Neural cell (in vitro differentiated cells): ENCODE data around the gene SELL. TPM values are rescaled to one million over a fixed set of nuclear protein-coding genes. Genes with fewer than 3 reads are reported as not detected.

Source experiments
- H2AFZ ChIP-seq: fragments of 200-600, 300-800 bp; sonication (generic), shearing (Covaris generic); 2 replicates; pipeline ENCODE4 v1.6.0; 2014; ENCODE audit warnings: low read depth, mild to moderate bottlenecking, antibody characterized with exemption, low read length, moderate library complexity
- H3F3A ChIP-seq: fragments of 200-600 bp; shearing (Covaris generic); 2 replicates; pipeline ENCODE4 v1.6.1; 2016; ENCODE audit warnings: mild to moderate bottlenecking, moderate library complexity, mixed read lengths, antibody characterized with exemption, low read length; ENCODE audit not compliant: insufficient read depth, poor library complexity, severe bottlenecking
- H3K27ac ChIP-seq: fragments of 200-600, 300-800 bp; sonication (generic), shearing (Covaris generic); 2 replicates; pipeline ENCODE4 v1.5.1; 2014; ENCODE audit warnings: mild to moderate bottlenecking, low read length, moderate library complexity
- H3K27me3 ChIP-seq: fragments of 300-800, 200-600 bp; sonication (generic), shearing (Covaris generic); 2 replicates; pipeline ENCODE4 v1.6.0; 2014; ENCODE audit warnings: mild to moderate bottlenecking, low read depth, low read length, moderate library complexity; ENCODE audit not compliant: insufficient read depth
- H3K36me3 ChIP-seq: fragments of 300-800, 200-600 bp; sonication (generic), shearing (Covaris generic); 2 replicates; pipeline ENCODE4 v1.5.1; 2014; ENCODE audit warnings: mild to moderate bottlenecking, antibody characterized with exemption, low read length, moderate library complexity; ENCODE audit not compliant: insufficient read depth
- H3K4me2 ChIP-seq: fragments of 300-800, 200-600 bp; sonication (generic), shearing (Covaris generic); 2 replicates; pipeline ENCODE4 v1.6.0; 2014; ENCODE audit warnings: mild to moderate bottlenecking, low read length
- H3K4me3 ChIP-seq: fragments of 300-800, 200-600 bp; sonication (generic), shearing (Covaris generic); 2 replicates; pipeline ENCODE4 v1.5.1; 2014; ENCODE audit warnings: mild to moderate bottlenecking, low read length, moderate library complexity
- H3K79me2 ChIP-seq: fragments of 200-600 bp; shearing (Covaris generic); replicated peaks from 2 replicates; pipeline ENCODE4 v1.6.0; 2014; ENCODE audit warnings: mild to moderate bottlenecking, low read length, moderate library complexity; ENCODE audit not compliant: insufficient read depth
- H3K9ac ChIP-seq: fragments of 300-800, 200-600 bp; sonication (generic), shearing (Covaris generic); 2 replicates; pipeline ENCODE4 v1.6.1; 2016; ENCODE audit warnings: mild to moderate bottlenecking, low read length, mixed read lengths
- H3K9me2 ChIP-seq: fragments of 200-600 bp; shearing (Covaris generic); 2 replicates; pipeline ENCODE4 v1.6.1; 2016; ENCODE audit warnings: mild to moderate bottlenecking, low read length, mixed read lengths; ENCODE audit not compliant: insufficient read depth
- H3K9me3 ChIP-seq: fragments of 200-600, 300-800 bp; sonication (generic), shearing (Covaris generic); 2 replicates; pipeline ENCODE4 v1.6.1; 2016; ENCODE audit warnings: mild to moderate bottlenecking, mixed run types, low read length, moderate library complexity, mixed read lengths
- H4K20me1 ChIP-seq: fragments of 200-600 bp; shearing (Covaris generic); 2 replicates; pipeline ENCODE4 v1.6.1; 2016; ENCODE audit warnings: mild to moderate bottlenecking, mixed run types; ENCODE audit not compliant: insufficient read depth
- CTCF ChIP-seq: fragments of 450-650 bp; IDR thresholded peaks from 2 replicates; pipeline ENCODE4 v1.5.1; 2014; ENCODE audit warnings: antibody characterized with exemption, mild to moderate bottlenecking, moderate library complexity; ENCODE audit not compliant: poor library complexity, severe bottlenecking
- EP300 ChIP-seq: fragments of 450-650 bp; conservative IDR thresholded peaks from 2 replicates; pipeline ENCODE4 v1.6.1; 2014; ENCODE audit warnings: antibody characterized with exemption, mild to moderate bottlenecking, moderate library complexity; ENCODE audit not compliant: poor library complexity, severe bottlenecking
- EZH2 ChIP-seq: fragments of 200-600, 300-800 bp; shearing (Covaris generic), sonication (generic); IDR thresholded peaks from 2 replicates; pipeline ENCODE4 v1.6.1; 2014; ENCODE audit warnings: antibody characterized with exemption, low read length, borderline replicate concordance, mild to moderate bottlenecking; ENCODE audit not compliant: insufficient read depth, poor library complexity, severe bottlenecking
- MXI1 ChIP-seq: fragments of 450-650 bp; conservative IDR thresholded peaks from 2 replicates; pipeline ENCODE4 v1.6.1; 2014; ENCODE audit warnings: antibody characterized with exemption, mild to moderate bottlenecking; ENCODE audit not compliant: poor library complexity, severe bottlenecking
- POLR2AphosphoS5 ChIP-seq: IDR thresholded peaks from 2 replicates; pipeline ENCODE4 v1.6.1; 2012
- RAD21 ChIP-seq: fragments of 450-650 bp; conservative IDR thresholded peaks from 2 replicates; pipeline ENCODE4 v1.6.1; 2014; ENCODE audit warnings: antibody characterized with exemption, mild to moderate bottlenecking, moderate library complexity
- REST ChIP-seq: IDR thresholded peaks from 2 replicates; pipeline ENCODE4 v1.6.1; 2012; ENCODE audit warnings: borderline replicate concordance
- SMC3 ChIP-seq: fragments of 450-650 bp; conservative IDR thresholded peaks from 2 replicates; pipeline ENCODE4 v1.6.1; 2014; ENCODE audit warnings: antibody characterized with exemption, mild to moderate bottlenecking, moderate library complexity; ENCODE audit not compliant: poor library complexity
- TAF1 ChIP-seq: IDR thresholded peaks from 2 replicates; pipeline ENCODE4 v1.6.1; 2012; ENCODE audit warnings: low read depth
- polyA plus RNA-seq: library from polyadenylated mRNA; depleted of rRNA; stranded (reverse); fragments of >200 nt; gene quantifications from 2 replicates; pipeline ENCODE4 v1.2.3, GENCODE V29; 2014

The SELL gene
- polyA plus RNA-seq, 1 donor from 2014 or later, result not detected

- Histone ChIP-seq H3K9me3 (no peaks in the 10 kb centered on the region), H4K20me1 (no peaks in the 10 kb centered on the region), H3K4me3 (no peak overlapping the region), H3K4me2 (no peak overlapping the region), H3K9me2 (no peaks in the 10 kb centered on the region), H3K27ac (no peak overlapping the region), H3K9ac (no peak overlapping the region), H3K79me2 (no peaks in the 10 kb centered on the region), H3F3A (no peaks in the 10 kb centered on the region), H2AFZ (no peak overlapping the region), H3K36me3 (no peaks in the 10 kb centered on the region), H3K27me3 (no peaks in the 10 kb centered on the region)
- TF ChIP-seq SMC3 (no peak), EZH2 (no peak), RAD21 (no peak), POLR2AphosphoS5 (no peak), MXI1 (no peak), TAF1 (no peak), REST (no peak), EP300 (no peak), CTCF (no peak)
Measured at GRCh38 chr1:169692756-169693460, 18.5 kb downstream of the SELL start.

DNA sequence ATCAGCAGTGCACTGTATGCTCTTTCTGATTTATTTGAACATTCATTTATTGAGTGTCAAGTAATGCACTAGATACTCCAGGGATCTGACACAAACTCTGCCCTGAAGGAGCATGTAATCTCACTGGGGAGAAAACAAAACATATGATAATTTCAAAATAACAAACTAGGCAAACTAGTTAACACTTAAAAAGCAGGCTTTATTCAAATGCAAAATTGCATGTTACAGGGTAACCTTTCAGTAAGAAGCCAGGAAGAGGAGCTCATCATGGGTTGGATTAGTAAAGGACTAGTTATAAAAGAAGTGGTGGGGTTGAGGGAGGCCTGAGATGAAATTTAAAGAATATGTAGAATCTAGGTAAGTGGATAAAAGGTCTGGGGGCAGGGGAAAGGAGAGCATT is 20.9 kb downstream of the SELL start:
- H3K9ac ChIP-seq, result no peak overlapping the region
- H3K79me2 ChIP-seq, result no peaks in the 10 kb centered on the region
- no peaks in the 10 kb centered on the region for H3K36me3 ChIP-seq
- H3K27me3 ChIP-seq, result no peaks in the 10 kb centered on the region
- no peak overlapping the region for H2AFZ ChIP-seq
- no peak for TF ChIP-seq RAD21
- no peak for TF ChIP-seq REST
- TF ChIP-seq EP300, result no peak
- no peak for TF ChIP-seq TAF1
- no peak for TF ChIP-seq SMC3
- TF ChIP-seq POLR2AphosphoS5, result no peak
- TF ChIP-seq CTCF, result no peak
- TF ChIP-seq MXI1, result no peak
- TF ChIP-seq EZH2, result no peak
- H3K27ac ChIP-seq, result no peak overlapping the region
- H3K9me3 ChIP-seq, result no peaks in the 10 kb centered on the region
- H4K20me1 ChIP-seq, result no peaks in the 10 kb centered on the region
- H3K4me3 ChIP-seq, result no peak overlapping the region
- H3K9me2 ChIP-seq, result no peaks in the 10 kb centered on the region
- no peaks in the 10 kb centered on the region for H3F3A ChIP-seq
- H3K4me2 ChIP-seq, result no peak overlapping the region
